ENCODE data around the gene TMEM30B.
"Not testable (repeated sequence)": the region's sequence is repeated elsewhere in the genome, so short reads cannot be mapped to it uniquely, and the experiment has no call there.

TMEM30B gene

GRCh38 chr14:61281186-61281947, at the start of gene TMEM30B:
TMEM30B (minus strand) TSS chr14:61281338; CDS start chr14:61281147, 191 bp downstream.
- DNase-seq (ENCODE audit: low read depth), result no peak

- no peak for DNase-seq (ENCODE audit: low read depth)
These were observed 49.4 kb upstream of the TMEM30B start for GRCh38 chr14:61330511-61330910.

- no peak for DNase-seq (ENCODE audit: low read depth)
These were observed 48.4 kb upstream of the TMEM30B start for GRCh38 chr14:61329478-61330051.

- no peak for DNase-seq (ENCODE audit: low read depth)
These were observed 47.6 kb upstream of the TMEM30B start for GRCh38 chr14:61328626-61329262.

GRCh38 chr14:61326847-61327246, 45.7 kb upstream of the TMEM30B start:
- no peak for DNase-seq (ENCODE audit: low read depth)

- no peak for DNase-seq (ENCODE audit: low read depth)
These were observed 45.0 kb upstream of the TMEM30B start for GRCh38 chr14:61326146-61326545.

GRCh38 chr14:61325166-61325565, 44.0 kb upstream of the TMEM30B start:
- DNase-seq (ENCODE audit: low read depth), result no peak

- no peak for DNase-seq (ENCODE audit: low read depth)
These were observed 42.8 kb upstream of the TMEM30B start for GRCh38 chr14:61323970-61324369.

- DNase-seq (ENCODE audit: low read depth), result no peak
These were observed 41.7 kb upstream of the TMEM30B start for GRCh38 chr14:61322799-61323290.

GRCh38 chr14:61322011-61322798, 41.1 kb upstream of the TMEM30B start:
- DNase-seq (ENCODE audit: low read depth), result no peak

GRCh38 chr14:61321385-61322010, 40.4 kb upstream of the TMEM30B start, which contains the start of gene PRKCH:
PRKCH (plus strand) TSS chr14:61321579; CDS start chr14:61322102, 523 bp downstream.
- DNase-seq (ENCODE audit: low read depth), result peak; percentile 69

GRCh38 chr14:61320806-61321384, 39.8 kb upstream of the TMEM30B start:
- no peak for DNase-seq (ENCODE audit: low read depth)

- DNase-seq (ENCODE audit: low read depth), result not testable (repeated sequence)
These were observed 39.0 kb upstream of the TMEM30B start for GRCh38 chr14:61320170-61320569.

GRCh38 chr14:61319706-61320105, 38.6 kb upstream of the TMEM30B start:
- DNase-seq (ENCODE audit: low read depth), result no peak

GRCh38 chr14:61319086-61319485, 37.9 kb upstream of the TMEM30B start:
- DNase-seq (ENCODE audit: low read depth), result no peak

GRCh38 chr14:61315313-61315712, 34.2 kb upstream of the TMEM30B start:
- DNase-seq (ENCODE audit: low read depth), result no peak

GRCh38 chr14:61308701-61309100, 27.6 kb upstream of the TMEM30B start:
- DNase-seq (ENCODE audit: low read depth), result not testable (repeated sequence)

- no peak for DNase-seq (ENCODE audit: low read depth)
These were observed 27.1 kb upstream of the TMEM30B start for GRCh38 chr14:61308198-61308597.

GRCh38 chr14:61304688-61305087, 23.6 kb upstream of the TMEM30B start:
- no peak for DNase-seq (ENCODE audit: low read depth)

GRCh38 chr14:61300754-61301153, 19.6 kb upstream of the TMEM30B start:
- no peak for DNase-seq (ENCODE audit: low read depth)

- DNase-seq (ENCODE audit: low read depth), result no peak
These were observed 19.1 kb upstream of the TMEM30B start for GRCh38 chr14:61300209-61300608.

Measured in stimulated activated CD8-positive, alpha-beta memory T cell treated with anti-CD3 and anti-CD28 coated beads, Interleukin-12 subunit alpha, Interleukin-12 subunit beta, amount 100 ng/mL, for 1 hour (primary cell).